Ishikawa (cell line): ENCODE results near the gene PYGO2.

Experiments used
- CEBPB ChIP-seq: IDR thresholded peaks from 2 replicates; pipeline ENCODE4 v1.6.1; 2012
- CREB1 ChIP-seq: IDR thresholded peaks from 2 replicates; pipeline ENCODE4 v1.6.1; 2012; ENCODE audit warnings: low read depth
- EGR1 ChIP-seq: IDR thresholded peaks from 2 replicates; pipeline ENCODE4 v1.6.1; 2012
- EP300 ChIP-seq: IDR thresholded peaks from 2 replicates; pipeline ENCODE4 v1.6.1; 2012; ENCODE audit warnings: borderline replicate concordance
- FOXM1 ChIP-seq: IDR thresholded peaks from 2 replicates; pipeline ENCODE4 v1.6.1; 2012; ENCODE audit warnings: low read depth, borderline replicate concordance
- NFIC ChIP-seq: IDR thresholded peaks from 2 replicates; pipeline ENCODE4 v1.6.1; 2012
- RAD21 ChIP-seq: IDR thresholded peaks from 2 replicates; pipeline ENCODE4 v1.6.1; 2012; ENCODE audit warnings: low read depth
- TAF1 ChIP-seq: IDR thresholded peaks from 2 replicates; pipeline ENCODE4 v1.6.1; 2012; ENCODE audit warnings: low read depth, mild to moderate bottlenecking
- TCF12 ChIP-seq: IDR thresholded peaks from 2 replicates; pipeline ENCODE4 v1.6.1; 2012; ENCODE audit warnings: low read depth
- TEAD4 ChIP-seq: IDR thresholded peaks from 2 replicates; pipeline ENCODE4 v1.6.1; 2012
- YY1 ChIP-seq: IDR thresholded peaks from 2 replicates; pipeline ENCODE4 v1.6.1; 2012; ENCODE audit warnings: low read depth
- ZBTB7A ChIP-seq: IDR thresholded peaks from 2 replicates; pipeline ENCODE4 v1.6.1; 2012; ENCODE audit warnings: low read depth
- TF ChIP-seq, protein P1 (sequence below): IDR thresholded peaks from 2 replicates; pipeline ENCODE4 v1.6.1; 2012
- TF ChIP-seq, protein P2 (sequence below): IDR thresholded peaks from 2 replicates; pipeline ENCODE4 v1.6.1; 2012
- TF ChIP-seq, protein P3 (sequence below): IDR thresholded peaks from 2 replicates; pipeline ENCODE4 v1.6.1; 2012; ENCODE audit warnings: low read depth, mild to moderate bottlenecking

Gene PYGO2

DNA sequence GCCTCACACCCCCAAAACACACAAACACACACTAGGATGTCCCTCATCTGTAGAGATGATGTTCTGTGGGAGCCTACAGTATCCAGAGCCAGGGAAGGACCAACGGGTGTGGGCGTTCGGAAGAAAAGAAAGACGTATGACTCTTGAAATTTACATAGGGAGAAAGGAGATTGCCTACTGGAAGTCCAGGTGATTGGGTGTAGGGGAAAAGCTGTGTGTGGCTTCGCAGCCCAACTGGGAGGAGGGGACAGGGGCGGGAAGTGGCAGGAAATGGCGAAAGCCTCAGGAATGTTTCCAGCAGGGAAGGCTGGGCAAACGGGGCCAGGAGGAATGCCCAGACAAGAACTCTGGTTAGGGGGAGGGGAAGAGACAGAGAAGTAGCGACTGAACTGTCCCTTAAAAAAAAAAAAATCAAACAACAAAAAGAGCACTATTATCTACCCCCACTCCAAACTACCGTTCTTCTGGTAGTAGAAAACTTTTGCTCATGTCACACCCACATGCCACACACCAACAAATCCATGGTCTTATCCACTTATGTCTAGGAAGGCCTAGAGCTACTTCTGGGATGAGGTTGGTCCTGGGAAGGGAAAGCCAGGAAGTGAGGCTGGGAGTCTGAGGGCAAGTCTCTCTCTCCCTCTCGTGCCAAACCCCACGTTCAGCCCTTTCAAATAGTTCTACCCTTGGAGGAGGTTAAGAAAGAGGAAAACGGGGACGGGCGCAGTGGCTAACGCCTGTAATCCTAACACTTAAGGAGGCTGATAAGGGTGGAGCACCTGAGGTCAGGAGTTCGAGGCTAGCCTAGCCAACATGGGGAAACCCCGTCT, 11.1 kb upstream of the PYGO2 start:
- TF ChIP-seq, protein P1, sequence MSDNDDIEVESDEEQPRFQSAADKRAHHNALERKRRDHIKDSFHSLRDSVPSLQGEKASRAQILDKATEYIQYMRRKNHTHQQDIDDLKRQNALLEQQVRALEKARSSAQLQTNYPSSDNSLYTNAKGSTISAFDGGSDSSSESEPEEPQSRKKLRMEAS: peak; percentile 96
- peak; percentile 82 for TF ChIP-seq CEBPB
- peak; percentile 1; the same call in 1 of the 2 replicates for TF ChIP-seq RAD21
- TF ChIP-seq EP300: peak; percentile 81
- no peak for TF ChIP-seq EGR1
- peak; percentile 53 for TF ChIP-seq TAF1
- TF ChIP-seq CREB1: no peak
- no peak for TF ChIP-seq ZBTB7A
- TF ChIP-seq, protein P2, sequence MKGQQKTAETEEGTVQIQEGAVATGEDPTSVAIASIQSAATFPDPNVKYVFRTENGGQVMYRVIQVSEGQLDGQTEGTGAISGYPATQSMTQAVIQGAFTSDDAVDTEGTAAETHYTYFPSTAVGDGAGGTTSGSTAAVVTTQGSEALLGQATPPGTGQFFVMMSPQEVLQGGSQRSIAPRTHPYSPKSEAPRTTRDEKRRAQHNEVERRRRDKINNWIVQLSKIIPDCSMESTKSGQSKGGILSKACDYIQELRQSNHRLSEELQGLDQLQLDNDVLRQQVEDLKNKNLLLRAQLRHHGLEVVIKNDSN: no peak
- TF ChIP-seq, protein P3, sequence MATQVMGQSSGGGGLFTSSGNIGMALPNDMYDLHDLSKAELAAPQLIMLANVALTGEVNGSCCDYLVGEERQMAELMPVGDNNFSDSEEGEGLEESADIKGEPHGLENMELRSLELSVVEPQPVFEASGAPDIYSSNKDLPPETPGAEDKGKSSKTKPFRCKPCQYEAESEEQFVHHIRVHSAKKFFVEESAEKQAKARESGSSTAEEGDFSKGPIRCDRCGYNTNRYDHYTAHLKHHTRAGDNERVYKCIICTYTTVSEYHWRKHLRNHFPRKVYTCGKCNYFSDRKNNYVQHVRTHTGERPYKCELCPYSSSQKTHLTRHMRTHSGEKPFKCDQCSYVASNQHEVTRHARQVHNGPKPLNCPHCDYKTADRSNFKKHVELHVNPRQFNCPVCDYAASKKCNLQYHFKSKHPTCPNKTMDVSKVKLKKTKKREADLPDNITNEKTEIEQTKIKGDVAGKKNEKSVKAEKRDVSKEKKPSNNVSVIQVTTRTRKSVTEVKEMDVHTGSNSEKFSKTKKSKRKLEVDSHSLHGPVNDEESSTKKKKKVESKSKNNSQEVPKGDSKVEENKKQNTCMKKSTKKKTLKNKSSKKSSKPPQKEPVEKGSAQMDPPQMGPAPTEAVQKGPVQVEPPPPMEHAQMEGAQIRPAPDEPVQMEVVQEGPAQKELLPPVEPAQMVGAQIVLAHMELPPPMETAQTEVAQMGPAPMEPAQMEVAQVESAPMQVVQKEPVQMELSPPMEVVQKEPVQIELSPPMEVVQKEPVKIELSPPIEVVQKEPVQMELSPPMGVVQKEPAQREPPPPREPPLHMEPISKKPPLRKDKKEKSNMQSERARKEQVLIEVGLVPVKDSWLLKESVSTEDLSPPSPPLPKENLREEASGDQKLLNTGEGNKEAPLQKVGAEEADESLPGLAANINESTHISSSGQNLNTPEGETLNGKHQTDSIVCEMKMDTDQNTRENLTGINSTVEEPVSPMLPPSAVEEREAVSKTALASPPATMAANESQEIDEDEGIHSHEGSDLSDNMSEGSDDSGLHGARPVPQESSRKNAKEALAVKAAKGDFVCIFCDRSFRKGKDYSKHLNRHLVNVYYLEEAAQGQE: no peak
- peak; percentile 68 for TF ChIP-seq YY1
- no peak for TF ChIP-seq FOXM1
- peak; percentile 87 for TF ChIP-seq TCF12
- no peak for TF ChIP-seq NFIC
- TF ChIP-seq TEAD4: peak; percentile 91

DNA sequence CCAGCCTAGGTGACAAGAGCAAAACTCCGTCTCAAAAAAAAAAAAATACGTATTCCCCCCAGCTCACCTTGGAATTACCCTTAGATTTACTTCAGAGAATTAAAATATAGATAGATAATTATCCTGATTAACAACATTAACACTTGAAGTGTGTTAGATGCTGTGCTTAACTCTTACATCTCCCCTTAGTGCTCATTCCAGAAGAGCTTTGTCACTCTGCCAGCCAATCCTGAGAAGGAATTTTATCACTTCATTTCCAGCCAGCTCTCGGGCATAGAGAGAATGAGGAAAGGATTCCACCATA, 10.6 kb upstream of the PYGO2 start:
- no peak for TF ChIP-seq TCF12
- TF ChIP-seq EGR1: no peak
- no peak for TF ChIP-seq YY1
- TF ChIP-seq, protein P2: no peak
- no peak for TF ChIP-seq RAD21
- TF ChIP-seq, protein P1: no peak
- no peak for TF ChIP-seq EP300
- TF ChIP-seq, protein P3: no peak
- no peak for TF ChIP-seq TAF1
- TF ChIP-seq NFIC: no peak
- TF ChIP-seq CREB1: no peak
- no peak for TF ChIP-seq ZBTB7A
- TF ChIP-seq TEAD4: no peak
- TF ChIP-seq FOXM1: no peak

DNA sequence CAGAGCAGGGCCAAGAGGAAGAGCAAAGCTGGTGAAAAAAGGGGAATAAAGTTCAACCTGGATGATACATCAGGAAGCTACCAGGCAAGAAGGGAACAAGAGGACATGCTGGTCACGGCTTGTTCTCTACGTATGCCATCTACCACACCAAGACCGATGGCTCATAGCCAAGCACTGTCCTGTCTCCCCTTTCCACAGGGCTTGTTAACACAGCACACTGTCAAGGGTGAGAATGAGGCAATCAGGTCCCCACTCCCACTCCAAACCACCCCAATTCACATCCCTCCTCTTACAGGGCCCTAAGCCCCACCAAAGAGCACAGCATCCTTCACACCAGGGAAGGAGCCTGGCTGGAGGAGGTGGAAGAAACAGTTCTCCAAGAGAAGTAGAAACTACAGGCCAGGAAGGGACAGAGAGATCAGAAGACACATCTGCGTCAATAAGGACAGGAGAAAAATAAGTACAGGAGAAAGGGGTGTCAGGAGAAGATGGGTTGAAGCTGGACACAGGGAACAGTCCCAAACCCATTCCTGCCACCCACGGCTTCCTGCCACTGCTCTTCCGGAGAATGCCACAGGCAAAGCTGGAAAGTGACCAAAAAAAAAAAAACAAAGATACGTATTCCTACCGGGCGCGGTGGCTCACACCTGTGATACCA, 9.9 kb upstream of the PYGO2 start:
- TF ChIP-seq EGR1 (no peak), CEBPB (no peak), ZBTB7A (no peak), NFIC (no peak), FOXM1 (no peak), YY1 (no peak), TAF1 (no peak), EP300 (no peak), RAD21 (no peak), TCF12 (no peak), CREB1 (no peak), TEAD4 (no peak)
- TF ChIP-seq, protein P1: no peak
- TF ChIP-seq, protein P3: no peak
- TF ChIP-seq, protein P2: no peak
